Limb (tissue), 2 donors: ENCODE measurements around the gene KRTAP5-9.
"Not testable (repeated sequence)": the region's sequence is repeated elsewhere in the genome, so short reads cannot be mapped to it uniquely, and the experiment has no call there.

Source experiments
- DNase-seq, 2 donors: peaks; one replicate each; pipeline ENCODE4 v3.0.0-alpha.2; 2016; ENCODE audit errors: extremely low spot score in 2 of 2

KRTAP5-9 gene

GRCh38 chr11:71548120-71548519 is at the start of gene KRTAP5-9:
Gene KRTAP5-9, plus strand, starts transcription at chr11:71548420. Its CDS starts 238 bp downstream, at chr11:71548658.
- DNase-seq, result no peak

DNA sequence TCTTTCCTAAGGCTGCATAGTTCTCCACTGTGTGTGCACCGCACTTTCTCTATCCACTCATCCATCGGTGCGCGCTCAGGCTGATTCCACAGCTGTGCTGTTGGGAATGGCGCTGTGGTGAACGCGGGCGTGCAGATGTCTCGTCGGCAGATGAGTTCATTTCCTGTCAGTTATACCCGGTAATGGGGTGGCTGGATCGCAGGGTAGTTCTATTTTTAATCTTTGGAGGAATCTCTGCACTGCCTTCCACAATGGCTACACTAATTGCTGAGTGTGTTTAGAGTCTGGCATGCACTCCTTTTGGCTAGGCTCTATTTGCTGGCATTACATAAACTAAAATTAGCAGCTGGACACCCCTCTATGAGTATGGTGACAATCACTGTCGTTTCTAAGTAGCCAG is 49.1 kb upstream of the KRTAP5-9 start:
- DNase-seq, result no peak

GRCh38 chr11:71499546-71499945 is 48.7 kb upstream of the KRTAP5-9 start:
- no peak for DNase-seq

DNA sequence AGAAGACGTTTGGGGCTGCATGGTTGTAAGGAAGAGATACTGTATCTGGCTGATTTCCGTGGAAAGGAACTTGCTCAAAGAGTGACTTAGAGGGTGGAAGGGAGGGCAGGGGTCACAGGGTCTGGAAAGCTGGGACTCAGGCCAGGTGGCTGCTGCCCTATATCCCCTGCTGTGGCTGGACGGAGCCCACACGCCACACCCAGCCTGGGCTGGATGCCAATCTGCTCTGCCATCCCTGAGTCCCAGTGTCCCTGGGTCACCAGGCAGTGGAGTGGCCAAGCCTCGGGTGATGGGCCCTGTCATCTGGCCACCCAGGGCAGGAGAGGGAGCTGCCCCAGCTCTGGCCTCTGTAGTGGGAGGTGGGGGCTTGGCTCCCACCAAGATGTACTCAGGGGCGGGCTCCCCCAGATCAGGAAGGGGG is 47.6 kb upstream of the KRTAP5-9 start:
- no peak for DNase-seq

DNA sequence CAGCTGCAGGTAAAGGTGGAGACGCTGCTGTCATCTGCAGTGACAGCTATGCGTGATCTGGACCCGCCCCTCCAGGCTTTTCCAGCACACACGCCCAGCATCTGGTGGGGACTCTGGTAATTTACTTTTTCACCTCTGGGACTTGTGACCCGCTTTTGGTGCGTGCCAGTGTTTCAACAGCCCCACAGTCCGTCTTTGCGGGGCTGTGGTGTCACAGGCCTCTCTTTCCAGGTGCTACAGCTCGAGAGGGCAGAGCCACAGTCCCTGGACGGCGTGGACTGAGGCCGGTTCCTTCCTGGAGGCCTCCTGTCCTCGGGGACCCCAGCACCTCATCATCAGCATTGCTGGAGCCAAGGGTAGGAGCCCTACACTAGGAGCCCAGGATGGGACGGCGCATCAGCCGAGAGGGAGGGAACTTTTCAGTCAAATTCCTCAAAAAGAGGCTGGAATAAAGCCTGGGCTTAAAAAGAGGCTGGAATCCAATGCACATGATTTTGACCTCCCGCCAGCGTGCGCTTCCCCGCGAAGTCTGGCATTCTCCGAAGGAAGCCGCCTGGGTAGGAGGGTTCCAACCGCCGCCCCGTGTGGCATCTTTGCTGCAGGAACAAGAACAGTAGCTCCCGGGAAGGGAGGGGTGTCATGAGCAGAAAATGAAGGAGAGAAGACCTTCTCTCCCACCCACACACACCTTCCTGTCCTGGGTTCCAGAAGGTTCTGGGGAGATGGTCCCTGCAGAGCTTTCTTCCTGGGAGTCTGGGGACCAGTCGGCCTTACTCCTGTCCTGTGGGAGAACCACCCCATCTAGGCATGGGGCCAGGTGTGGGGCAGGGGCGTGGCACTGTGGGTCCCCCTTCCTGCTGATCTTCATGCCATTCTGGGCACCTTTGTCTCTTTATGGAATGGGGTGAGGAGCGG is 46.9 kb upstream of the KRTAP5-9 start:
- no peak for DNase-seq

GRCh38 chr11:71502026-71502425 is 46.2 kb upstream of the KRTAP5-9 start:
- no peak for DNase-seq

DNA sequence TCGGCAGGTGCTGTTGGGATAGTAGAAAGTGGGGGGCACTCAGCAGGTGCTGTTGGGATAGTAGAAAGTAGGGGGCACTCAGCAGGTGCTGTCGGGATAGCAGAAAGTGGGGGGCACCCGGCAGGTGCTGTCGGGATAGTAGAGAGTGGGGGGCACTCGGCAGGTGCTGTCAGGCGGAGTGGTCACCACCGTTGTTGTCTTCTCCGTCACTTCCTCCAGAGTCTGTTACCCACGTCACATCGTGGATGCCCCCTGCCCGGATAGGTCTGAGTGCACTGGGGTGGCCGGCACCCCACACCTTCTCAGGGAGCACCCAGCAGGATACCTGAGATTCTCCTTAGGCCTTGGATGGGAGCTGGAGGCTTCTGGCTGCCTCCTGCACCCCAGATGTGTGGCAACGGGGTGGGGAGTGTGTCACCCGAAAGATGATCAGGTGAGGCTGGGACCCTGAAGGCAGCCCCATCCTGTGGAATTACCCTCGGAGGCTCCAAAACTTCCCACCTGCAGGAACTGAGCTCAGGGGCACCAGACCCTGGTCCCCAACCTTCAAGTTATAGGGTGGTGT is 45.3 kb upstream of the KRTAP5-9 start:
- no peak for DNase-seq

DNA sequence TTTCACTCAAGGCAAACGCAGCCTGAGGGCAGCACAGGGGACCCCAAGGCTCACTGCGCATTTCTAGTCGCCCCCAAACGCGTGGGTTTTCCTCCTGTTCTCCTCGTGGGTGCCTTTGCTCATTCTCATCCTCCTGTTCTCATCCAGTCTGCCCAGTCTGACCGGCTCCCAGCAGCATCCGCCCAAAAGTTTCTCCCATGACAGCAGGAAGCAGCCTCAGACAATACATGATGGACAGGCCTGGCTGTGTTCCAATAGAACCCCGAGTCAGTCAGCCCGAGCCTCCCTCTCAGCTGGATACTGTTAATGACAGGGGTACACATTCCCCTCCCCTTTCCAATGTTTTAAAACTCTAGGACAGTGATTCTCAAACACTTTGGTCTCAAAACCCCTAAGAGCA is 43.7 kb upstream of the KRTAP5-9 start:
- DNase-seq, result no peak

DNA sequence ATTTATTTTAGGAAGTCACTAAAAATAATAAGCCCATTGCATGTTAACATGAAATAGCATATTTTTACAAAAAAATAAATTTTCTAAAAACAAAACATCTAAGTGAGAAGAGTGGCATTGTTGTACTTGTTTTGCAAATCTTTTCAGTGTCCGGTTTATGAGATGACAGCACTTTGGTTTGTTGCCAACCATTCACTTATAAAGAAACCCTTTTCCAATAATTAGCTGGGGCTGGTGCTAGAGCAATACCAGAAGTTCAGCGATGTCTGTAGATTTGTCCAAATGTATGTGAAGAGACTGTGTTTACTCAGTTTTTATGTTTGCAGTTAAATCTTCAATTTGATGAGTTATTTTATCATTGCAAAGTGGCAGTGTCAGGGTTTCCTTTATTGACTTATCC is 43.2 kb upstream of the KRTAP5-9 start:
- no peak for DNase-seq

DNA sequence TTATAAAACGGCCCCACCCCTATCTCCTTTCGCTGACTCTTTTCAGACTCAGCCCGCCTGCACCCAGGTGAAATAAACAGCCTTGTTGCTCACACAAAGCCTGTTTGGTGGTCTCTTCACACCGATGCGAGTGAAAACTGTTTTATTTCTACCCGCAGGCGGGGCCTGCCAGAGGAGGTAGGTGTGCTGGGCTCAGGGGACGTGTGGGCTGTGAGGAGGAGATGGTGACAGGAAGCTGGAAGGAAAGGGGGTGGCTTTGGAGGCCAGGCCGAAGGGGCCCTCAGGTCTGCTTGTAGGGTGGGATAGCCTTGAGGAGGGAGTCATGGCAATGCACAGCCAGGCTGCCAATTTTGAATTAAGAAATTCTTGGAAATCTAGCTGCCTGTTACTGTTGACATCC is 42.4 kb upstream of the KRTAP5-9 start:
- DNase-seq, result no peak

GRCh38 chr11:71507102-71507501 is 41.1 kb upstream of the KRTAP5-9 start:
- DNase-seq, result no peak

DNA sequence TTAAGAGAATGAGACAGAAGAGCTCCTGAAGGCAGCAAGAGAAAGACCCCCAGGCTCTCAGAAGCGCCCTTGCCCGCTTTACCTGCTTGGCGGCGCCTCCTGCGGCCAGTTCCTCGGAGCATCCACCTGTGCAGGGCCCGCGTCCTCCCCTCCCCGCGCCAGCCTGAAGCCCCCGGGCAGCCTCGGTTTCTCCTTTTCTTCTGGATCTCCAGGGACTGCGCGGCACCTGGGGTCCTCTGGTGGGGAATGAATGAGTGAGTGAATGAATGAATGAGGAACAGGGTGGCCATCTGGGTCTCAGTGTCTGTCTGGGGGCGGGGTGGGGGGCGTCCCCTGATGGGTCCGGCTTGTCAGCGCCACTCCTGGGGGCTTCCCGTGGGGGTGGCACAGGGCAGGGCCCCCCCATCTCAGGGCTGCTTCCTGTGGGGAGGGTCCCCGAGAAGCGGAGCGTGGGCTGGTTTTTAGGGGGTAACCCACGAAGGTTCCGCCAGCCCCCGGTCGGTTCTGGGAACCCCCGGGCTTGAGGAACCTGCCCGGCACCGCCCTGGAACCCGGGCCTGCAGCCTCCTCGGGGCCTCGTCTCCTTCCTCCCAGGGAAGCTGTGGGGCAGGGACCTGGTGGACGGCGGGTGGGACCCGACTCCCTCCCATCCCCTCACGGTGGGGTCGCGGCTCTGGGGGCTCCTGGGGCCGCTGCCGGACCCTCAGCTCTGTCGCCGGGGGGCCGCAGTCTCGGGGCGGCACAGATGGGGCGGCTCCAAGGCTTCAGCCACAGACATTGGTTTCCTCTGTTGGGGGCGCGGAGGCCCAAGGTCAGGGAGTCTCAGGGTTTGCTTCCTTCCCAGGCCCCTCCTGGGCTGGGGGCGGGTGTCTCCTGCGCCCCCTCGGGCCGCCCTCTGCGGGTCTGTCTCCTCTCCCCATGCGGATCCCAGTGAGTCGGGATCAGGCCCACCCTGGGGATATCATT is 29.4 kb upstream of the KRTAP5-9 start:
- no peak for DNase-seq

- no peak for DNase-seq
Measured at GRCh38 chr11:71519546-71519945, 28.7 kb upstream of the KRTAP5-9 start.

DNA sequence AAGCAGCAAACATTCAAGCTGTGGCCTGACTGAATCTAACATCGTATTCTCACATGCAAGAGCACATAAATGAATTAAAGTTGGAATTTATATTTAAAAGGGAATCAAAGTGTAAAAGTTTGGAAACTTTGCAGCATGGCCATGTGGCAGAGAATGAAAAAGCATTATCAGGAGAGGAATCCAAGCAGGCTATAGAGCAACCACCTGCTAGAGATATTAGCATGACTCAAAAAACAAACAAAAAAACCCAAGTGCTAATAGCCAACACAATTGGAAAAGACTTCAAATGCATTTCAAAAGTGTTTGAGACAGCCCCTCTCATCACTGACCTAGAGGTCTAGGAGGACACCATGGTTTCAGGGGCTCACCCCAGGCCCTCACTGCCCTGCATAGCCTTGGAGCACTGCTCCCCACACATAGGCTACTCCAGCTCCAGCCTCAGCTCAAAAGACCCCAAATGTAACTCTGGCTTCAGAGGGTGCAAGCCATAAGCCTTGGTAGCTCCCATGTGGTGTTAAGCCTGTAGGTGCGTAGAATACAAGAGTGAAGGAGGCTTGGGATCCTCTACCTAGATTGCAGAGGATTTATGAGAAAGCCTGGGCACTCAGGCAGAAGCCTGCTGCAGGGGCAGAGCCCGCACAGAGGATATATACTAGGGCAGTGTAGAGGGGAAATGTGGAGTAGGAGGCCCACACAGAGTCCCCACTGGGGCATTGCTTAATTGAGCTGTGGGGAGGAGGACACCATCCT is 22.9 kb upstream of the KRTAP5-9 start:
- no peak for DNase-seq

GRCh38 chr11:71525938-71526495 is 22.2 kb upstream of the KRTAP5-9 start:
- DNase-seq, result no peak

DNA sequence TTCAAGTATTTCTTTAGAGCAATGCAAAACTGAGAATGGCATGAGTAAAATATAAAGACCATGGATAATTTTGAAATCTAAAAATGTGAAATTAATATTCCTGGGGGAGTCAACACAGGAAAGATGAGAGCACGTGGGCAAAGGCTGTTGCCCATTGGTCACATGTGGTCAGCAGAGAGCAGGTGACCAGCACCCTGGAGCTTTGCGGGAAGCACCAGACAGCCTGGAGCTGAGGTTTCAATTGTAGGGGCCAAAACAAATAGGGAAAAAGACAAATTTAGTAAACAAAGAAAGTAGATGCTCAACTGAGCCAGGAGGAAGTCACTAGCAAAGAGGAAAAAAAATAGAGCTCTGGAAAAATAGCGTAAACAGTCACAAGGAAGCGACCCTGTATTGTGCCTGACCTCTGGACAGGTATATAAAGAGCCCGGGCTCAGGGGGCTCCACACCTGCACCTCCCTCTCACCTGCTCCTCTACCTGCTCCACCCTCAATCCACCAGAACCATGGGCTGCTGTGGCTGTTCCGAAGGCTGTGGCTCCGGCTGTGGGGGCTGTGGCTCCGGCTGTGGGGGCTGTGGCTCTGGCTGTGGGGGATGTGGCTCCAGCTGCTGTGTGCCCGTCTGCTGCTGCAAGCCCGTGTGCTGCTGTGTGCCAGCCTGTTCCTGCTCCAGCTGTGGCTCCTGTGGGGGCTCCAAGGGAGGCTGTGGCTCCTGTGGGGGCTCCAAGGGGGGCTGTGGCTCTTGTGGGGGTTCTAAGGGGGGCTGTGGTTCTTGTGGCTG is 21.2 kb upstream of the KRTAP5-9 start, which contains the start of gene KRTAP5-7:
TSS of gene KRTAP5-7 (plus strand) at position 472 of the 780 bp plus-strand sequence. CDS start at position 506, 34 bp downstream.
- DNase-seq, result not testable (repeated sequence)

DNA sequence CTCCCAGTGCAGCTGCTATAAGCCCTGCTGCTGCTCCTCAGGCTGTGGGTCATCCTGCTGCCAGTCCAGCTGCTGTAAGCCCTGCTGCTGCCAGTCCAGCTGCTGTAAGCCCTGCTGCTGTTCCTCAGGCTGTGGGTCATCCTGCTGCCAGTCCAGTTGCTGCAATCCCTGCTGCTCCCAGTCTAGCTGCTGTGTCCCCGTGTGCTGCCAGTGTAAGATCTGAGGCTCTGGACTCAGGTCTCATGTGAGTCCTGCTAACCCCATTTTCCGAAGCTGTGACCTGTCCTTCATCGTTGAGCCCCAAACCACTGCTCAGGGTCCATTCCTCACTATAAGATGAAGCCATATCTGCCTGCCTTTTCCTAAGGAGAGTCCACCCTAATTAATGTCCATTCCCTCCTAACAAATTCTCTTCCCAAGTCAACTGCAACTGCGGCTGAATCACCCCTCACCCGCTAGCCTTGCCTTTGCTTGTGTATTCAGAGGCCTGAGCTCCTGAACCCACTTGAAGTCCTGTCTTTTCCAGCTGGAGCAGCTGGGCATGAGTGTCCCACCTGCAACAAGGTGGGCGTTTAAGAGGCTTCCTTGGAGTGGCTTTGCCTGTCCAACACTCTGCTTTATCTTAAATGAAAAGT is 20.5 kb upstream of the KRTAP5-9 start:
- no peak for DNase-seq

- no peak for DNase-seq
Measured at GRCh38 chr11:71530602-71531001, 17.6 kb upstream of the KRTAP5-9 start.

GRCh38 chr11:71532036-71532610 is 16.1 kb upstream of the KRTAP5-9 start:
- no peak for DNase-seq
